ENCODE results near the gene TEAD1. TPM values are rescaled to one million over a fixed set of nuclear protein-coding genes. Genes with fewer than 3 reads are reported as not detected.

TEAD1 gene
- total and polyA plus RNA-seq, 9 of the 15 experiments (the other 6 are each of a cell fraction or from before 2014, with no cell fraction given), result 1.7 to 17.7 (median 10.8) TPM

GRCh38 chr11:12862696-12863469 lies 188.7 kb downstream of the TEAD1 start (continued):
- TF ChIP-seq ZBTB12 (CRISPR knock-in tag; IDR thresholded peaks at IDR 0.05) (no peak), EZH2 (IDR thresholded peaks at IDR 0.05; ENCODE audit: borderline replicate concordance, low read depth, low read length) (no peak), ZNF263 (CRISPR knock-in tag; IDR thresholded peaks at IDR 0.05; ENCODE audit: borderline replicate concordance) (no peak), HSF4 (CRISPR knock-in tag; IDR thresholded peaks at IDR 0.05; ENCODE audit: borderline replicate concordance) (no peak), SAP30 (IDR thresholded peaks at IDR 0.05; ENCODE audit: borderline replicate concordance, insufficient read depth, low read depth, low read length, poor library complexity, severe bottlenecking) (no peak), EP400 (IDR thresholded peaks at IDR 0.05) (no peak), NCOR1 (IDR thresholded peaks at IDR 0.05) (no peak), ATF7 (IDR thresholded peaks at IDR 0.05) (no peak), CUX1 (CRISPR knock-in tag; IDR thresholded peaks at IDR 0.05) (no peak), ZNF79 (CRISPR knock-in tag; IDR thresholded peaks at IDR 0.05; ENCODE audit: low read depth) (no peak), CHD2 (IDR thresholded peaks at IDR 0.05; ENCODE audit: low read depth, low read length) (no peak), HDAC3 (IDR thresholded peaks at IDR 0.05; ENCODE audit: borderline replicate concordance, partially characterized antibody) (no peak), ARID2 (IDR thresholded peaks at IDR 0.05) (no peak), POLR2A (conservative IDR thresholded peaks at IDR 0.05) (no peak), HIVEP1 (CRISPR knock-in tag; IDR thresholded peaks at IDR 0.05) (no peak), NKRF (IDR thresholded peaks at IDR 0.05; ENCODE audit: borderline replicate concordance) (no peak), TCF7 (IDR thresholded peaks at IDR 0.05; ENCODE audit: borderline replicate concordance) (no peak), SOX6 (IDR thresholded peaks at IDR 0.05) (no peak), SMARCE1 (IDR thresholded peaks at IDR 0.05) (no peak), ETS1 (conservative IDR thresholded peaks at IDR 0.05; ENCODE audit: control insufficient read depth, low read depth, low read length) (no peak)
